ENCODE results near the gene RADIL.
"Not testable (repeated sequence)": the region's sequence is repeated elsewhere in the genome, so short reads cannot be mapped to it uniquely, and the experiment has no call there.

GRCh38 chr7:4893188-4893587 lies 9.7 kb upstream of the RADIL start:
- not testable (repeated sequence) for TF ChIP-seq ZBTB10 (CRISPR knock-in tag; IDR thresholded peaks at IDR 0.05; ENCODE audit: borderline replicate concordance); CEBPB (IDR thresholded peaks at IDR 0.05; ENCODE audit: borderline replicate concordance, low read depth, low read length); CTCF (CRISPR knock-in tag; IDR thresholded peaks at IDR 0.05)
